NCI-H1694 treated with DMSO at 0.1 percent for 48 hours (cell line): ENCODE data around the gene MYO1H.

Experiments
- DNase-seq: peaks from one replicate; lab custom pipeline; 2025; lab: John Stamatoyannopoulos, UW

The MYO1H gene

DNA sequence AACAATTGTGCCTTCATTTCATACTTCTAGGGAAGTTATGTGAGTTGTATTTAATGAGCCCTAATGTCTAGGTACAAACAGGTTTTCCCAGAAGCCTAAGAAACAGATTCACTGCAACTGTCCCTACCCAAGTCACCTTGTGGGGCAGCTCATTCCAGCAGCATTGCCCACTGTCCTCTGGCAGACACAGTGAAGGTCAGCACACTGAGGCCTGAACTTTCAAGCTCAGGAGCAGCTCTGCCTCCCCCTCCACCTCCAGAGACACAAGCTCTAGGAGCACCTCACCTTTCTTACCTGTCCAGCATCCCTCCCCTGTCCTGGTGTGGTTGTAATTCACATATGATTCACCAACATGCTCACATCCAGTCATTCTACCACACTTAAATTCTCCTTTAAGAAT, 145.4 kb downstream of the MYO1H start:
- DNase-seq = no peak

DNA sequence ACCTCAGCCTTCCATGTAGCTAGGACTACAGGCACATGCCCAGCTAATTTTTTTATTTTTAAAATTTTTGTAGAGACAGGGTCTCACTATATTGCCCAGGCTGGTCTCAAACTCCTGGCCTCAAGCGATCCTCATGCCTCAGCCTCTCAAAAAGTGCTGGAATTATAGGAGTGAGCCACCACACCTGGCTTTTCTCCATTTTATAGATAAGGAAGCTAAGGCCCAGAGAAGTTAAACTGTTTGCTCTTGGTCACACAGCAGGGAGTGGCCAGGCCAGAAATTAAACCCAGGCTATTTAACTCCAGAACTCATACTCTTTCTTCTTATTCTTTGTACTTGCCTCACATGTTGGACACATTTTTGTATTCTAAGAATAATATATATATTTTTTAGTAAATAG, 146.2 kb downstream of the MYO1H start:
- DNase-seq = no peak

DNA sequence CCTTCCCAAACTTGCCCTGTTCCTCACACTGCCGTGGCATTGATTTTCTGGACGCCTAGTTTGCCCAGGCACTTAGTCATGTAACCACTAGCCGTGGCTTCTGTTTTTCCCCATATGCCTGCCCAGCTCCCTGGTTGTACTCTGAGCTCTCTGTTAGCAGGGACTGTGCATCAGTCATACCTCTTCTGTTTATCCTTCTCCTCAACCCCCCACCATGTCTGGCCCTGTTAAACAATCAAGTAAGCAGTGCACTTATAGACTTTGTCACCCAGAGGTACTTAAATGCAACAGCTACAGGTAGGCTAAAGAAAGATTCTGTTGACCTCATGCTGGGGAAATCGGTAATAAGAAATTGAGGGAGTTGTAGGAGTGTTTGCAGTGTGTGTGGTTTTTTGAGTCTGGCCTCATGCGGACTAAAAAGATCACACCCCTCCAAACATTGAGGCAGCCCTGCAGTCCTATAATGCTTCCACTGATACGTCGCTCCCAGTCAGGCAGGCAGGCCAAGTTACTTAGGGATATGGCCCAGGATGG, 146.7 kb downstream of the MYO1H start:
- no peak for DNase-seq

DNA sequence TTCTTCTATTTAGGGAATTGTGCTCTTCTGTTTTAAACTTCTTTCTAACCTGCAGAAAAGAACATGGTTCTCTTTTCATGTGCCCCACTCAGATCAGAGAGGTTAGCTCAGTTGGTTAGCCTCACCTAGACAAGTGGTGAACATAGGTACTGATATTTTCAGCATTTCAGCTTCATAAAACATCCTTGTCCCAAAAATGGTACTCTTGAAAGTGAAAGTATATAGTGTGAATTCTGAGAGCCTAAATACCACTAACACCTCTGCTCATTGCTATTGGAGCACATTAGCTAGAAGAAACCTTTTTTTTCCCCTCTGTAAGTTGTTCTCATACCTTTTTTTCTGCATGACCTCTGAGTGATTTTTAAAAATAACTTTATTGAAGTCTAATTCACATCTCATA, 147.3 kb downstream of the MYO1H start:
- DNase-seq = no peak

DNA sequence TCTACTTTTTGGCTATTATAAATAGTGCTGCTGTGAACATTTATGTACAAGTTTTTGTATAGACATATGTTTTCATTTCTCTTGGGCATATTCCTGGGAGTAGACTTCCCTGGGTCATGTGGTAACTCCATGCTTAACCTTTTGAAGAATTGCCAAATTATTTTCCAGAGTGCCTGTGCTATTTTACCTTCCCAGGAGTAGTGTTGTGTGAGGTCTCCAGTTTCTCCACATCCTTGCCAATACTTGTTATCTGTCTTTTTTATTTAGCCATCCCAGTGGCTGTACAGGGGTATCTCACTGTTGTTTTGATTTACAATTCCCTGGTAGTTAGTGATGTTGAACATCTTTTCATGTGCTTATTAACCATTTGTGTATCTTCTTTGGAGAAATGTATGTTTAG, 148.6 kb downstream of the MYO1H start:
- no peak for DNase-seq

DNA sequence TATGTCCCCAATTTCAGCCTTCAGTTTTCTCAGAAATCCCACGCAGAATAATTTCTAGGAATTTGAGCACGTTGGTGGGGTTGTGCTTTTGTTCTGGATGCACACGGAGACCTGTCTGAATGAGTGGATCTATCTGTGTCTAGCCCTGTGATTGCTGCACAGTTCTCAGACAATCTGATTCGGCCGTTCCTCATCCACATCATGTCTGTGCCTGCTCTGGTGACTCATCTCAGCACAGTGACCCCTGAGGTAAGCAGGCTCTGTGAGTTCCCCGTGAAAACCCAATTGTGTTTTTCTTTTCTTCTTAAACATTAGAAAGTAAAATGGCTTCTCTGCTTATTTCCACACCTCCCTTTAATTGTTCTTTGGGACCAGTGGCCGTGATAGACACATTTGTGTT, 150.0 kb downstream of the MYO1H start:
- no peak for DNase-seq
